Measurements from ENCODE around the gene HIPK2.

GRCh38 chr7:139562961-139563565 is 214.7 kb downstream of the HIPK2 start:
- TF ChIP-seq GATA2 (IDR thresholded peaks at IDR 0.05; ENCODE audit: low read depth, low read length) (no peak), GATA3 (IDR thresholded peaks at IDR 0.05; ENCODE audit: low read depth, low read length) (no peak)
